VCaP (cell line): ENCODE results near the gene IL22.

Experiments
- H3K27ac ChIP-seq: fragments of 450-650 bp; 2 replicates; pipeline ENCODE4 v1.5.1; 2017
- TF ChIP-seq, protein P1 (sequence below): fragments of 450-650 bp; conservative IDR thresholded peaks from 2 replicates; pipeline ENCODE4 v1.5.1; 2017; ENCODE audit warnings: mild to moderate bottlenecking, moderate library complexity

Gene IL22

GRCh38 chr12:68253504-68253903 lies at the start of gene IL22:
Gene IL22 (minus strand): TSS chr12:68253604. CDS start chr12:68253448, 156 bp downstream.
- TF ChIP-seq, protein P1, sequence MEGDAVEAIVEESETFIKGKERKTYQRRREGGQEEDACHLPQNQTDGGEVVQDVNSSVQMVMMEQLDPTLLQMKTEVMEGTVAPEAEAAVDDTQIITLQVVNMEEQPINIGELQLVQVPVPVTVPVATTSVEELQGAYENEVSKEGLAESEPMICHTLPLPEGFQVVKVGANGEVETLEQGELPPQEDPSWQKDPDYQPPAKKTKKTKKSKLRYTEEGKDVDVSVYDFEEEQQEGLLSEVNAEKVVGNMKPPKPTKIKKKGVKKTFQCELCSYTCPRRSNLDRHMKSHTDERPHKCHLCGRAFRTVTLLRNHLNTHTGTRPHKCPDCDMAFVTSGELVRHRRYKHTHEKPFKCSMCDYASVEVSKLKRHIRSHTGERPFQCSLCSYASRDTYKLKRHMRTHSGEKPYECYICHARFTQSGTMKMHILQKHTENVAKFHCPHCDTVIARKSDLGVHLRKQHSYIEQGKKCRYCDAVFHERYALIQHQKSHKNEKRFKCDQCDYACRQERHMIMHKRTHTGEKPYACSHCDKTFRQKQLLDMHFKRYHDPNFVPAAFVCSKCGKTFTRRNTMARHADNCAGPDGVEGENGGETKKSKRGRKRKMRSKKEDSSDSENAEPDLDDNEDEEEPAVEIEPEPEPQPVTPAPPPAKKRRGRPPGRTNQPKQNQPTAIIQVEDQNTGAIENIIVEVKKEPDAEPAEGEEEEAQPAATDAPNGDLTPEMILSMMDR, result no peak
- H3K27ac ChIP-seq, result no peak within 1 kb of the TSS

DNA sequence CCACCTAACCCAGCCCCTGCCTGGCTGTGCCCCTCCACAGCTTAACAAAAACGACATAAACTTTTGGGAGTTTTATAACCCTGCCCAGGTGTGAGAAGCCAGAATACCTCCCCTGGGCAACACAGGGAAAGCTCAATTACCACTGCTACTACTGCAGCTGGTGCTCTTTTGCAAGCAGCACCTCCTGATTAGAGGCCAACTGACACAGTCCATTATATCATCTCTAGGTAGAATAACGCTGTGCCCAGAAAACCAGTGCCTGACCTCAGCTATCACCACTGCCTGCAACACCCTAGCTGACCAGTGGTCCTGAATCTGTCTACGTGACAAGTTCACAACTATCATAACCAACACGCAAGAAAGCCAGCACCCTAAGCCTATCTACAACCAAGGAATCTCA lies 44.5 kb upstream of the IL22 start:
- no peak overlapping the region for H3K27ac ChIP-seq
- TF ChIP-seq, protein P1, result no peak

GRCh38 chr12:68294251-68294650 lies 40.8 kb upstream of the IL22 start:
- TF ChIP-seq, protein P1, result no peak
- H3K27ac ChIP-seq, result no peak overlapping the region

GRCh38 chr12:68293347-68293746 lies 39.9 kb upstream of the IL22 start:
- TF ChIP-seq, protein P1, result no peak
- H3K27ac ChIP-seq, result no peak overlapping the region

- H3K27ac ChIP-seq, result no peak overlapping the region
- TF ChIP-seq, protein P1, result no peak
Measured at GRCh38 chr12:68292151-68292943, 38.9 kb upstream of the IL22 start.

DNA sequence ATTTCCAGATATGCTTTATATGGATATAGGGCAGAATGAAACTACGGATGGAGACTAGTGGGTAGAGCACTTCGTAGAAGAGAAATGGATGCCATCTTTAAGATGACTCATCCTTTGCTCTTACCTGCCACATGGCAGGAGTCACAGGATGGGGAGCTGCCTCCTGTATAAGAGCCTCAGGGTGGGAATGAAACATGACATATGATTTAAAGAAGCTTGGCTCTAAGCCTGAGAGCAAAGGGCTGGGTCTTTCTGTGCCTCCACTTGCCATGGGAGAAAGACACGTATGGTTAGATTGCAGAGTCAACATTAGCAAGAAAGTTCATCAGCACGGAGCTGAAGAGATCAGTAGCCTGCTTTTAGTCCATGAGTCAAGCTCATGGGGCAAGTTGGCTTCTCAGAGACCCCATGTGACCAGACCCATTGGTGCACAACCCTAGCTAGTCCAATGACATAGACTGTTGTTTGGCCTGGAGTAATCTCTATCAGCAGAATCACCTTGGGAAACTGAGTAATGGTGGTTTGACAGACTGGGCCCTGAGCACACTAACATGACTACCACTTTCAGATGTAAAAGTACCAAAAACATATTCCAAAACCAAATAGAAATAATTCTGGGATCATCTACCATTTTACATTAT lies 38.1 kb upstream of the IL22 start:
- no peak overlapping the region for H3K27ac ChIP-seq
- TF ChIP-seq, protein P1, result no peak

GRCh38 chr12:68290126-68290525 lies 36.7 kb upstream of the IL22 start:
- TF ChIP-seq, protein P1, result no peak

More at GRCh38 chr12:68290126-68290525, 36.7 kb upstream of the IL22 start:
- H3K27ac ChIP-seq, result no peak overlapping the region
